SK-N-MC (cell line): Measurements from ENCODE around the gene KRT34.

Experiments
- EZH2 ChIP-seq: fragments of 200-600 bp; sonication (generic); IDR thresholded peaks from one replicate; pipeline ENCODE4 v1.6.1; 2017; ENCODE audit warnings: antibody characterized with exemption
- FOXP2 ChIP-seq: optimal IDR thresholded peaks from 2 replicates; pipeline ENCODE3; 2011; ENCODE audit warnings: mild to moderate bottlenecking, moderate library complexity; ENCODE audit not compliant: insufficient read depth; ENCODE audit errors: extremely low read length, control extremely low read depth
- POLR2AphosphoS5 ChIP-seq: IDR thresholded peaks from 2 replicates; pipeline ENCODE4 v1.6.1; 2012; ENCODE audit warnings: mild to moderate bottlenecking, low read depth, low read length, borderline replicate concordance

DNA sequence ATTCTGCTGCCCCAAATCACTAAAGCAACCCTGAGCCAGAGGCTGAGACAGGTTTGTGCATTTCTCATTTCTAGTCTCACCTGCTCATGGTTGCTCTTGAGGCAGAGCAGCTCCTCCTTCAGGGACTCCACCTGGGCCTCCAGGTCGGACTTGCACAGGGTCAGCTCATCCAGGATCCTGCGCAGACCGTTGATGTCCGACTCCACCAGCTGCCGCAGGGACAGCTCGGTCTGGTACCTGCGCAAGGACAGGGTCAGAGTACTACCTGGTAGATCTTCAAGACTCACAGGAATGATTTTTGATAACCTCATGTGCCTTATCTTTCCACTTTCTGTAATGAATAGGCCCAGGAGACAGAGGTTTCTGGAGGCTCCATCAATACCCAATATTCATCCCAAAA, 14.2 kb upstream of the KRT34 start:
- no peak for TF ChIP-seq POLR2AphosphoS5
- no peak for TF ChIP-seq EZH2
- TF ChIP-seq FOXP2: no peak
